GM12878 (cell line): ENCODE results near the gene HOXC9. TPM values are rescaled to one million over a fixed set of nuclear protein-coding genes. Genes with fewer than 3 reads are reported as not detected.

Source experiments
- ATAC-seq: fragments of 200-7000 bp; cut with Tn5 transposase; 3 replicates; pipeline ENCODE4 v1.9.1; 2020; ENCODE audit warnings: mild to moderate bottlenecking, moderate library complexity
- BruUV-seq: library from RNA; stranded (reverse); fragments of 400-500 nt; replicated peaks from 2 replicates; lab custom pipeline; 2021; lab: Mats Ljungman, UMichigan
- CTCF ChIA-PET: fragments of 300-600 bp; sonication (Branson Sonifier 250); formaldehyde crosslinking; extraction: SDS; loops from one replicate; lab custom pipeline; 2021; ENCODE audit warnings: inconsistent platforms; lab: Yijun Ruan, JAX
- POLR2A ChIA-PET: fragments of 350-600 bp; formaldehyde crosslinking; extraction: SDS; loops from one replicate; lab custom pipeline; 2021; ENCODE audit warnings: inconsistent platforms; lab: Charles Lee
- RAD21 ChIA-PET: fragments of 300-600 bp; sonication (Branson Sonifier 250); formaldehyde crosslinking; loops from one replicate; lab custom pipeline; 2023; ENCODE audit warnings: antibody characterized with exemption; ENCODE audit not compliant: unreplicated experiment; lab: Charles Lee
- SMC1A ChIA-PET: fragments of 300-600 bp; sonication (Branson Sonifier 250); formaldehyde crosslinking; loops from one replicate; lab custom pipeline; 2023; ENCODE audit not compliant: unreplicated experiment, uncharacterized antibody; lab: Charles Lee
- DNase-seq: peaks from one replicate; pipeline ENCODE4 v3.0.0-alpha.2; 2011; ENCODE audit warnings: low read depth, low spot score
- FAIRE-seq: peaks from 3 replicates; lab custom pipeline; 2011; peaks lifted over from hg19 to GRCh38; lab: Jason Lieb, UNC
- H2AFZ ChIP-seq: 2 replicates; pipeline ENCODE4 v1.6.0; 2011; ENCODE audit warnings: low read depth, low read length, control low read depth; ENCODE audit not compliant: control insufficient read depth
- H3K27ac ChIP-seq: 2 replicates; pipeline ENCODE4 v1.5.1; 2011; ENCODE audit warnings: control low read depth; ENCODE audit not compliant: control insufficient read depth, insufficient read depth
- H3K27me3 ChIP-seq, 2 experiments: replicated peaks in 1 of 2; 2 replicates each; pipeline versions ENCODE4 v1.6.0 to v1.6.1; 2011; ENCODE audit warnings: low read length in 1 of 2; ENCODE audit not compliant: control insufficient read depth in 2 of 2, insufficient read depth in 2 of 2
- H3K36me3 ChIP-seq, 2 experiments: 2 replicates each; pipeline ENCODE4 v1.5.1; 2011; ENCODE audit warnings: low read length in 1 of 2; ENCODE audit not compliant: control insufficient read depth in 2 of 2, insufficient read depth in 2 of 2
- H3K4me1 ChIP-seq: 2 replicates; pipeline ENCODE4 v1.6.1; 2011; ENCODE audit warnings: mild to moderate bottlenecking, low read length, moderate library complexity, mixed read lengths; ENCODE audit not compliant: control insufficient read depth, insufficient read depth
- H3K4me2 ChIP-seq: 2 replicates; pipeline ENCODE4 v1.6.0; 2011; ENCODE audit warnings: control low read depth; ENCODE audit not compliant: control insufficient read depth, insufficient read depth
- H3K4me3 ChIP-seq: fragments of 200-600 bp; sonication (generic); 2 replicates; pipeline ENCODE4 v1.5.1; 2016
- H3K79me2 ChIP-seq: 2 replicates; pipeline ENCODE4 v1.6.0; 2011; ENCODE audit warnings: low read length; ENCODE audit not compliant: control insufficient read depth, insufficient read depth
- H3K9ac ChIP-seq: 2 replicates; pipeline ENCODE4 v1.8.0; 2011; ENCODE audit warnings: low read length, control low read depth, mixed read lengths; ENCODE audit not compliant: control insufficient read depth, insufficient read depth
- H3K9me3 ChIP-seq: replicated peaks from 3 replicates; pipeline ENCODE4 v1.5.1; 2011; ENCODE audit warnings: mild to moderate bottlenecking, low read length; ENCODE audit not compliant: control insufficient read depth, insufficient read depth
- H4K20me1 ChIP-seq: 2 replicates; pipeline ENCODE4 v1.6.0; 2011; ENCODE audit not compliant: control insufficient read depth, insufficient read depth
- PAX5 ChIP-seq: IDR thresholded peaks from 2 replicates; pipeline ENCODE4 v1.6.1; 2011; ENCODE audit warnings: low read depth, low read length, borderline replicate concordance
- PKNOX1 ChIP-seq: fragments of 450-650 bp; IDR thresholded peaks from 2 replicates; pipeline ENCODE4 v1.6.1; 2016; ENCODE audit warnings: mild to moderate bottlenecking
- SPI1 ChIP-seq: IDR thresholded peaks from 2 replicates; pipeline ENCODE4 v1.6.1; 2011; ENCODE audit warnings: low read depth, mild to moderate bottlenecking, low read length, moderate library complexity, borderline replicate concordance; ENCODE audit not compliant: insufficient read depth
- WGBS: methylation state at CpG from one replicate; pipeline ENCODE4 v1.1.6; 2016; ENCODE audit warnings: low lambda C conversion rate; ENCODE audit not compliant: insufficient replicate concordance, insufficient coverage; ENCODE audit errors: missing lambda C conversion rate; 5-methylcytosine and 5-hydroxymethylcytosine counted together
- in situ Hi-C: fragments of 300-500 bp; cut with MboI; formaldehyde crosslinking; loops from 9 replicates; pipeline ENCODE4 v1.14.3; 2018; ENCODE audit warnings: mixed read lengths
- intact Hi-C: fragments of 100-400 bp; cut with micrococcal nuclease; formaldehyde crosslinking; loops from one replicate; pipeline ENCODE4 v1.14.2; 2022; ENCODE audit not compliant: unreplicated experiment
- polyA plus RNA-seq, 11 experiments: library from polyadenylated mRNA; depleted of rRNA in 4 of 11; unstranded in 6 of 11; stranded (reverse) in 5 of 11; fragments of >200 nt; fragmentation: Nextera tagmentation in 4 of 11; fragmentation: Illumina TruSeq in 1 of 11; extraction: Ambion mirVana in 4 of 11; extraction: Trizol in 1 of 11; gene quantifications; 1 replicate in 1 of 11; 2 replicates in 10 of 11; pipeline versions ENCODE4 v1.2.1 to v1.2.3, GENCODE V29; 2011 to 2016; ENCODE audit warnings: inconsistent platforms in 2 of 11, missing spikeins in 2 of 11, low read depth in 1 of 11
- total RNA-seq, 4 experiments: library from RNA; depleted of rRNA in 3 of 4; stranded (reverse); fragments of >200 nt in 3 of 4; fragmentation: Illumina TruSeq in 1 of 4; extraction: Trizol in 1 of 4; gene quantifications; 2 replicates each; pipeline versions ENCODE4 v1.2.1 to v1.2.3, GENCODE V29; 2013 to 2021

HOXC9 gene
- total and polyA plus RNA-seq, 10 of the 15 experiments (the other 5 are each of a cell fraction or from before 2014, with no cell fraction given), result not detected

DNA sequence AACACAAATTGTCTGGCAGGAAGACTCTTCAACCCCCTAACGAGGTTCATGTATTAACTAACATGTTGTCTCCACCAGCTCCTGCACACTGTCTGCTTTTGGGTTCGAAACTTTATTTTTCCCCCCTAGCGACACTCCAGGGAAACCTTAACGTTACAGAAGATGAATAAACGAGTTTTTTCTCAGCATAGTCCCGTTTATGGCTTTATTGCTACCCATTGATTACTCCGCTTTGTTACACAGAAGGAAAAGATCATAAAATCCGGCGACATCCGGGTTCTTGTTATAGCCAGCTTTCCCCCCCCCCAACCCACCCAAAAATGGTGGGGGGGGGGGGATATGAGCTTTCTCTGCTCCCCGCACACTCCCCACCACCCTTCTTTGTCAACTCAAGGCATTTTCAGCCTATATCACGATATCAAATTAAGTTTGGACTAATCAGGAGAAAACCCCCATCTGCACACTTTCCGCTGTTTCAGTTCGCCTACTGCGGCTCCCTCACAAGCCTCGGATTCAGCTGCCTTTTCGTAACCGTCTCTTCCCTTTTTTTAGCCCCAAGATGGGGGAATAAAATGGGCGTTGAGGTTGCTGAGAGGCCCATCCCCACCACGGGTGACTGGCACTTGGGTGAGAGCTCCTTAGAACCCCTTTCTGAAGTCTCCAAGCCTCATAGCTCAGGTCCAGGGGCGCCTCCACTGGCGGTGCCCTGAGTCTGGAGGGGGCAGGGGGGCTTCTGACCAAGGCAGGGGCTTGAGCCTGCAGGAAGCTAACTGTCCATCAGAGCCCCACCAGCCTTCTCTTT, 26.9 kb downstream of the HOXC9 start:
- BruUV-seq, result no TSS peak
- Histone ChIP-seq H3K27ac (no peak overlapping the region; the same call in 1 of the 2 replicates), H3K4me2 (peak overlapping the region; percentile 66), H3K79me2 (no peaks in the 10 kb centered on the region), H3K27me3 (peaks cover 8 to 18% of the 10 kb centered on the region in 2 experiments), H4K20me1 (no peaks in the 10 kb centered on the region), H3K36me3 (no peaks in the 10 kb centered on the region), H3K4me1 (peaks cover 5% of the 10 kb centered on the region), H3K9ac (peak overlapping the region; percentile 31; the same call in 1 of the 2 replicates), H3K4me3 (no peak overlapping the region), H3K9me3 (no peaks in the 10 kb centered on the region), H2AFZ (peak overlapping the region; percentile 77)
- FAIRE-seq (no peak), DNase-seq (no peak), ATAC-seq (no peak)
- 13% methylated on average over 21 of the region's 22 CpGs for WGBS
- POLR2A ChIA-PET, result interaction anchor here (0.7 kb wide), 2 partner anchors 9 to 24 kb away, joined by 3 to 4 read pairs; no protein-coding TSS in a partner anchor
- in situ Hi-C loops, result loop anchor here (10.0 kb wide), 2 partner anchors 168 to 338 kb away; partner anchors contain the start of gene GPR84
- intact Hi-C loops, result no loop called here
- RAD21 ChIA-PET, result interaction anchor here (0.5 to 12.6 kb wide), 7 partner anchors 9 to 321 kb away, joined by 3 to 222 read pairs (median 4); partner anchors contain the start of genes HOXC8 and SMUG1
- TF ChIP-seq SPI1 (0 out of 2 replicates have a peak, but pooled peaks have one; percentile 9), PKNOX1 (peak; percentile 49; the same call in 1 of the 2 replicates), PAX5 (no peak)
- SMC1A ChIA-PET, result interaction anchor here (1.1 to 1.4 kb wide), 8 partner anchors 9 to 164 kb away, joined by 3 to 9 read pairs (median 4); partner anchors contain the start of gene SMUG1
- CTCF ChIA-PET, result interaction anchor here (0.9 to 13.4 kb wide), 11 partner anchors 10 to 193 kb away, joined by 3 to 343 read pairs (median 13); partner anchors contain the start of genes HOXC10, HOXC4, HOXC8 and SMUG1
